ENCODE measurements around the gene CACNA1B. TPM values are rescaled to one million over a fixed set of nuclear protein-coding genes. Genes with fewer than 3 reads are reported as not detected.

Gene CACNA1B
- total RNA-seq, 1 donor from 2014 or later: 0.74 TPM

GRCh38 chr9:138009803-138010690 is 132.5 kb downstream of the CACNA1B start:
- DNase-seq (ENCODE audit: extremely low spot score in 2 of 2): no peak
- no peaks in the 10 kb centered on the region for H3K27me3 ChIP-seq

GRCh38 chr9:138010861-138011260 is 133.3 kb downstream of the CACNA1B start:
- H3K4me1 ChIP-seq: no peaks in the 10 kb centered on the region
- DNase-seq (ENCODE audit: extremely low spot score in 2 of 2): no peak
- no peaks in the 10 kb centered on the region for H3K36me3 ChIP-seq
- no peak overlapping the region for H3K27ac ChIP-seq
- intact Hi-C loops (cut with DNase I): no loop called here
- no peaks in the 10 kb centered on the region for H3K27me3 ChIP-seq
- H3K9me3 ChIP-seq: no peaks in the 10 kb centered on the region
- TF ChIP-seq POLR2A (IDR thresholded peaks at IDR 0.05) (no peak), CTCF (IDR thresholded peaks at IDR 0.05) (no peak), POLR2AphosphoS5 (IDR thresholded peaks at IDR 0.05; ENCODE audit: insufficient read depth in 1 of 2, low read depth in 1 of 2) (no peak)
- no peak overlapping the region for H3K4me3 ChIP-seq

More at GRCh38 chr9:138009803-138010690, 132.5 kb downstream of the CACNA1B start:
- intact Hi-C loops (cut with DNase I): no loop called here
- Histone ChIP-seq H3K27ac (no peak overlapping the region), H3K4me3 (no peak overlapping the region), H3K4me1 (no peaks in the 10 kb centered on the region), H3K9me3 (no peaks in the 10 kb centered on the region), H3K36me3 (no peaks in the 10 kb centered on the region)
- no peak for TF ChIP-seq POLR2A (IDR thresholded peaks at IDR 0.05)
- no peak for TF ChIP-seq POLR2AphosphoS5 (IDR thresholded peaks at IDR 0.05; ENCODE audit: insufficient read depth in 1 of 2, low read depth in 1 of 2)
- no peak for TF ChIP-seq CTCF (IDR thresholded peaks at IDR 0.05)

- TF ChIP-seq CTCF (IDR thresholded peaks at IDR 0.05): no peak
- no peak for TF ChIP-seq POLR2AphosphoS5 (IDR thresholded peaks at IDR 0.05; ENCODE audit: insufficient read depth in 1 of 2, low read depth in 1 of 2)
- no peak for TF ChIP-seq POLR2A (IDR thresholded peaks at IDR 0.05)
- Histone ChIP-seq H3K27me3 (no peaks in the 10 kb centered on the region), H3K9me3 (no peaks in the 10 kb centered on the region), H3K27ac (no peak overlapping the region), H3K4me3 (no peak overlapping the region), H3K36me3 (no peaks in the 10 kb centered on the region), H3K4me1 (no peaks in the 10 kb centered on the region)
- intact Hi-C loops (cut with DNase I): no loop called here
- DNase-seq (ENCODE audit: extremely low spot score in 2 of 2): no peak
Measured at GRCh38 chr9:138011951-138012500, 134.4 kb downstream of the CACNA1B start.

- DNase-seq (ENCODE audit: extremely low spot score in 2 of 2): no peak
- Histone ChIP-seq H3K4me1 (no peaks in the 10 kb centered on the region), H3K4me3 (no peak overlapping the region), H3K9me3 (no peaks in the 10 kb centered on the region), H3K27me3 (no peaks in the 10 kb centered on the region), H3K36me3 (no peaks in the 10 kb centered on the region), H3K27ac (no peak overlapping the region)
- no peak for TF ChIP-seq POLR2AphosphoS5 (IDR thresholded peaks at IDR 0.05; ENCODE audit: insufficient read depth in 1 of 2, low read depth in 1 of 2)
- no peak for TF ChIP-seq CTCF (IDR thresholded peaks at IDR 0.05)
- TF ChIP-seq POLR2A (IDR thresholded peaks at IDR 0.05): no peak
- intact Hi-C loops (cut with DNase I): no loop called here
Measured at GRCh38 chr9:138013273-138013672, 135.7 kb downstream of the CACNA1B start.

Data from vagina (tissue), 2 donors.